K562 (cell line): ENCODE measurements around the gene IARS2. TPM values are rescaled to one million over a fixed set of nuclear protein-coding genes. Genes with fewer than 3 reads are reported as not detected.

Experiments used
- CBX3 ChIP-seq, 2 experiments: IDR thresholded peaks; 1 replicate in 1 of 2; 2 replicates in 1 of 2; pipeline ENCODE4 v1.6.1; 2012; ENCODE audit warnings: inconsistent platforms in 2 of 2, low read length in 2 of 2, borderline replicate concordance in 1 of 2, control low read depth in 1 of 2
- CSDE1 ChIP-seq, 2 experiments: fragments of 450-650 bp; IDR thresholded peaks; 2 replicates each; pipeline ENCODE4 v1.6.1; 2016; ENCODE audit warnings: mild to moderate bottlenecking in 1 of 2
- CTBP1 ChIP-seq: fragments of 450-650 bp; IDR thresholded peaks from 2 replicates; pipeline ENCODE4 v1.6.1; 2016; ENCODE audit warnings: borderline replicate concordance
- GATA2 ChIP-seq: sonication (generic); formaldehyde crosslinking; IDR thresholded peaks from 2 replicates; pipeline ENCODE4 v1.4.0; 2020; ENCODE audit warnings: mild to moderate bottlenecking, missing genetic modification reagents
- GTF2E2 ChIP-seq: fragments of 200-800 bp; sonication (Bioruptor generic); IDR thresholded peaks from 2 replicates; pipeline ENCODE4 v1.6.1; 2016; ENCODE audit warnings: missing genetic modification characterization, missing compliant biosample characterization
- HDAC2 ChIP-seq: fragments of 450-650 bp; IDR thresholded peaks from 2 replicates; pipeline ENCODE4 v1.6.1; 2016; ENCODE audit warnings: mild to moderate bottlenecking
- HLTF ChIP-seq: fragments of 450-650 bp; IDR thresholded peaks from 2 replicates; pipeline ENCODE4 v1.6.1; 2016
- JUN ChIP-seq, 2 experiments: sonication (generic) in 1 of 2; formaldehyde crosslinking in 1 of 2; IDR thresholded peaks; 2 replicates each; pipeline versions ENCODE4 v1.6.1 to v1.8.0; 2012 to 2022; ENCODE audit warnings: borderline replicate concordance in 2 of 2, mild to moderate bottlenecking in 2 of 2, improper control_type of control experiment in 1 of 2, low read depth in 1 of 2, low read length in 1 of 2, missing genetic modification reagents in 1 of 2
- KDM4B ChIP-seq, 2 experiments: fragments of 450-650 bp in 1 of 2; sonication (generic) in 1 of 2; IDR thresholded peaks; 2 replicates each; pipeline ENCODE4 v1.6.1; 2016 to 2017; ENCODE audit warnings: borderline replicate concordance in 2 of 2, antibody characterized with exemption in 1 of 2, low read depth in 1 of 2, mild to moderate bottlenecking in 1 of 2
- LEF1 ChIP-seq: fragments of 450-650 bp; IDR thresholded peaks from 2 replicates; pipeline ENCODE4 v1.6.1; 2016; ENCODE audit warnings: mild to moderate bottlenecking
- NFE2 ChIP-seq: IDR thresholded peaks from 2 replicates; pipeline ENCODE4 v1.6.1; 2014; ENCODE audit warnings: antibody characterized with exemption, low read depth
- SAP30 ChIP-seq: fragments of 200-600 bp; sonication (generic); IDR thresholded peaks from 2 replicates; pipeline ENCODE4 v1.6.1; 2012; ENCODE audit warnings: borderline replicate concordance, low read depth, mild to moderate bottlenecking, moderate library complexity, low read length, control low read depth, inconsistent platforms; ENCODE audit not compliant: insufficient read depth, poor library complexity, severe bottlenecking
- SOX6 ChIP-seq: fragments of 450-650 bp; IDR thresholded peaks from 2 replicates; pipeline ENCODE4 v1.6.1; 2014; ENCODE audit warnings: mild to moderate bottlenecking
- polyA plus RNA-seq, 8 experiments: library from polyadenylated mRNA; depleted of rRNA in 4 of 8; stranded (reverse) in 5 of 8; unstranded in 3 of 8; fragments of >200 nt; fragmentation: Nextera tagmentation in 2 of 8; fragmentation: Illumina TruSeq in 1 of 8; extraction: Ambion mirVana in 2 of 8; extraction: Trizol in 1 of 8; gene quantifications; 2 replicates each; pipeline versions ENCODE4 v1.2.1 to v1.2.3, GENCODE V29; 2011 to 2014; ENCODE audit warnings: inconsistent platforms in 1 of 8, missing spikeins in 1 of 8
- total RNA-seq, 7 experiments: library from RNA; depleted of rRNA in 6 of 7; stranded (reverse); fragments of >200 nt in 6 of 7; fragmentation: Illumina TruSeq in 2 of 7; extraction: Trizol in 2 of 7; gene quantifications; 2 replicates each; pipeline versions ENCODE4 v1.2.1 to v1.2.3, GENCODE V29; 2011 to 2021; ENCODE audit warnings: low replicate concordance in 1 of 7
- TF ChIP-seq, protein P1 (sequence below), 2 experiments: fragments of 450-650 bp in 1 of 2; sonication (generic) in 1 of 2; formaldehyde crosslinking in 1 of 2; IDR thresholded peaks; 2 replicates each; pipeline versions ENCODE4 v1.7.1 to v1.9.0; 2016 to 2022; ENCODE audit warnings: inconsistent platforms in 1 of 2, mild to moderate bottlenecking in 1 of 2, missing genetic modification reagents in 1 of 2
- TF ChIP-seq, protein P2 (sequence below): sonication (generic); IDR thresholded peaks from 2 replicates; pipeline ENCODE4 v1.6.1; 2016
- TF ChIP-seq, protein P3 (sequence below): fragments of 450-650 bp; IDR thresholded peaks from 2 replicates; pipeline ENCODE4 v1.6.1; 2016; ENCODE audit warnings: low read depth, mild to moderate bottlenecking, moderate library complexity

Gene IARS2
- total and polyA plus RNA-seq, 9 of the 15 experiments (the other 6 are each of a cell fraction or from before 2014, with no cell fraction given), result 39.6 to 127 (median 93.8) TPM

DNA sequence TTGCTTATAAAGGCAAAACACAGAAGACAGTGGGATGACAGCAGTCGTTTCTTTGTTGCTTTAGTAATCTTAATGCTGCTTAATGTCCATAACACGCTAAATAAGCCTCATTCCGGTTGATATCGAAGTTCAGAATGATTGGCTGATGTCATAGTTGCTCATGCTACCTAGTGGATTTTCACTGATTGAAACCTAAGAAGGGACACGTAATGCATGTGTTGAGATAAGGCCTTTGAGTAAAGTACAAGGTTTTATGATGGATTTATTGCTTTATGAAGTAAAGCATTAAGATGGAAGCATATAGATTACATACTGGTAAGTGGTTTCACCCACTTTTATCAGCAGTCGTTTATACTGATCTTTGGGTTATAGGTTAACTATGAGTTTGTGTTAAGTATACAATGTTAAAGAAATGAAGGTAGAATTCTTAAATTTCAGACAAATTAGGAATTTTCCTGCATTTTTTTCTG, 25.1 kb downstream of the IARS2 start (continued):
- TF ChIP-seq JUN (IDR thresholded peaks at IDR 0.05; ENCODE audit: borderline replicate concordance, low read depth, low read length) (peak; percentile 89), JUN (CRISPR knock-in tag; IDR thresholded peaks at IDR 0.05; ENCODE audit: borderline replicate concordance) (no peak), NFE2 (peak; percentile 3; the same call in 1 of the 2 replicates), KDM4B (IDR thresholded peaks at IDR 0.05; ENCODE audit: borderline replicate concordance in 2 of 2, low read depth in 1 of 2) (no peak), HDAC2 (peak; percentile 100), CSDE1 (IDR thresholded peaks at IDR 0.05) (no peak; a peak in 1 of 4 replicates), CTBP1 (peak; percentile 66), HLTF (0 out of 2 replicates have a peak, but pooled peaks have one; percentile 26), SOX6 (peak; percentile 94), CBX3 (IDR thresholded peaks at IDR 0.05; ENCODE audit: borderline replicate concordance in 1 of 2, low read length in 2 of 2) (peak in 1 of 2 experiments; percentile 82; a peak in 1 of 3 replicates), LEF1 (peak; percentile 92), GTF2E2 (tag) (0 out of 2 replicates have a peak, but pooled peaks have one; percentile 44), SAP30 (no peak), GATA2 (CRISPR knock-in tag) (peak; percentile 61; the same call in 1 of the 2 replicates)
- TF ChIP-seq, protein P1, sequence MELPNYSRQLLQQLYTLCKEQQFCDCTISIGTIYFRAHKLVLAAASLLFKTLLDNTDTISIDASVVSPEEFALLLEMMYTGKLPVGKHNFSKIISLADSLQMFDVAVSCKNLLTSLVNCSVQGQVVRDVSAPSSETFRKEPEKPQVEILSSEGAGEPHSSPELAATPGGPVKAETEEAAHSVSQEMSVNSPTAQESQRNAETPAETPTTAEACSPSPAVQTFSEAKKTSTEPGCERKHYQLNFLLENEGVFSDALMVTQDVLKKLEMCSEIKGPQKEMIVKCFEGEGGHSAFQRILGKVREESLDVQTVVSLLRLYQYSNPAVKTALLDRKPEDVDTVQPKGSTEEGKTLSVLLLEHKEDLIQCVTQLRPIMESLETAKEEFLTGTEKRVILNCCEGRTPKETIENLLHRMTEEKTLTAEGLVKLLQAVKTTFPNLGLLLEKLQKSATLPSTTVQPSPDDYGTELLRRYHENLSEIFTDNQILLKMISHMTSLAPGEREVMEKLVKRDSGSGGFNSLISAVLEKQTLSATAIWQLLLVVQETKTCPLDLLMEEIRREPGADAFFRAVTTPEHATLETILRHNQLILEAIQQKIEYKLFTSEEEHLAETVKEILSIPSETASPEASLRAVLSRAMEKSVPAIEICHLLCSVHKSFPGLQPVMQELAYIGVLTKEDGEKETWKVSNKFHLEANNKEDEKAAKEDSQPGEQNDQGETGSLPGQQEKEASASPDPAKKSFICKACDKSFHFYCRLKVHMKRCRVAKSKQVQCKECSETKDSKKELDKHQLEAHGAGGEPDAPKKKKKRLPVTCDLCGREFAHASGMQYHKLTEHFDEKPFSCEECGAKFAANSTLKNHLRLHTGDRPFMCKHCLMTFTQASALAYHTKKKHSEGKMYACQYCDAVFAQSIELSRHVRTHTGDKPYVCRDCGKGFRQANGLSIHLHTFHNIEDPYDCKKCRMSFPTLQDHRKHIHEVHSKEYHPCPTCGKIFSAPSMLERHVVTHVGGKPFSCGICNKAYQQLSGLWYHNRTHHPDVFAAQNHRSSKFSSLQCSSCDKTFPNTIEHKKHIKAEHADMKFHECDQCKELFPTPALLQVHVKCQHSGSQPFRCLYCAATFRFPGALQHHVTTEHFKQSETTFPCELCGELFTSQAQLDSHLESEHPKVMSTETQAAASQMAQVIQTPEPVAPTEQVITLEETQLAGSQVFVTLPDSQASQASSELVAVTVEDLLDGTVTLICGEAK (IDR thresholded peaks at IDR 0.05), result 0 out of 2 replicates have a peak, but pooled peaks have one; percentile 42
- TF ChIP-seq, protein P1 (CRISPR knock-in tag; IDR thresholded peaks at IDR 0.05), result no peak
- TF ChIP-seq, protein P2, sequence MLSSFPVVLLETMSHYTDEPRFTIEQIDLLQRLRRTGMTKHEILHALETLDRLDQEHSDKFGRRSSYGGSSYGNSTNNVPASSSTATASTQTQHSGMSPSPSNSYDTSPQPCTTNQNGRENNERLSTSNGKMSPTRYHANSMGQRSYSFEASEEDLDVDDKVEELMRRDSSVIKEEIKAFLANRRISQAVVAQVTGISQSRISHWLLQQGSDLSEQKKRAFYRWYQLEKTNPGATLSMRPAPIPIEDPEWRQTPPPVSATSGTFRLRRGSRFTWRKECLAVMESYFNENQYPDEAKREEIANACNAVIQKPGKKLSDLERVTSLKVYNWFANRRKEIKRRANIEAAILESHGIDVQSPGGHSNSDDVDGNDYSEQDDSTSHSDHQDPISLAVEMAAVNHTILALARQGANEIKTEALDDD, result peak; percentile 97
- TF ChIP-seq, protein P3, sequence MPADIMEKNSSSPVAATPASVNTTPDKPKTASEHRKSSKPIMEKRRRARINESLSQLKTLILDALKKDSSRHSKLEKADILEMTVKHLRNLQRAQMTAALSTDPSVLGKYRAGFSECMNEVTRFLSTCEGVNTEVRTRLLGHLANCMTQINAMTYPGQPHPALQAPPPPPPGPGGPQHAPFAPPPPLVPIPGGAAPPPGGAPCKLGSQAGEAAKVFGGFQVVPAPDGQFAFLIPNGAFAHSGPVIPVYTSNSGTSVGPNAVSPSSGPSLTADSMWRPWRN, result peak; percentile 94
